OCI-LY1 (cell line): Measurements from ENCODE around the gene CAMK2D.

ENCODE experiments used
- EZH2 ChIP-seq: fragments of 200-600 bp; sonication (generic), shearing (Covaris generic); IDR thresholded peaks from 2 replicates; pipeline ENCODE4 v1.8.0; 2017; ENCODE audit warnings: borderline replicate concordance, mixed run types, mild to moderate bottlenecking, antibody characterized with exemption, low read length, moderate library complexity, mixed read lengths
- TF ChIP-seq, protein P1 (sequence below): fragments of 200-600 bp; sonication (generic), shearing (Covaris generic); IDR thresholded peaks from 2 replicates; pipeline ENCODE4 v1.5.1; 2017; ENCODE audit warnings: mild to moderate bottlenecking, antibody characterized with exemption, low read length, moderate library complexity, mixed read lengths

DNA sequence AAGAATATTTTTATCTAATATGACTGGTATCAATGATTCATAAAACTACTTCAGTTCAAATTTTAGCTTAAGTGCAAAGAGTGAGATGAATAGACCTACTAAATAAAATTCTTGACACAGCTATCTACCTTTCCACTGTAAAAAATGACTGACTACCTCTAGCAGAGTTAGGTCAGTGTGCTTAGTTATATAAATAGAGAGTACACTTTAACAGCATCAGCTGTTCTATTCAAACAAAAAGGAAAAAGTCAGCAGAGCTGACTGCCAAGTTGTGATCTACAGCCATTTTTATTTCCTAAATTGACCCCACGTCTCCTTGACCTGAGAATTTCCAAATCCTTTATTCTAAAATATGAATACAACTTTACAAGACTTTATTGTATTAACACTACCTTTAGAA, 262.4 kb downstream of the CAMK2D start:
- TF ChIP-seq, protein P1, sequence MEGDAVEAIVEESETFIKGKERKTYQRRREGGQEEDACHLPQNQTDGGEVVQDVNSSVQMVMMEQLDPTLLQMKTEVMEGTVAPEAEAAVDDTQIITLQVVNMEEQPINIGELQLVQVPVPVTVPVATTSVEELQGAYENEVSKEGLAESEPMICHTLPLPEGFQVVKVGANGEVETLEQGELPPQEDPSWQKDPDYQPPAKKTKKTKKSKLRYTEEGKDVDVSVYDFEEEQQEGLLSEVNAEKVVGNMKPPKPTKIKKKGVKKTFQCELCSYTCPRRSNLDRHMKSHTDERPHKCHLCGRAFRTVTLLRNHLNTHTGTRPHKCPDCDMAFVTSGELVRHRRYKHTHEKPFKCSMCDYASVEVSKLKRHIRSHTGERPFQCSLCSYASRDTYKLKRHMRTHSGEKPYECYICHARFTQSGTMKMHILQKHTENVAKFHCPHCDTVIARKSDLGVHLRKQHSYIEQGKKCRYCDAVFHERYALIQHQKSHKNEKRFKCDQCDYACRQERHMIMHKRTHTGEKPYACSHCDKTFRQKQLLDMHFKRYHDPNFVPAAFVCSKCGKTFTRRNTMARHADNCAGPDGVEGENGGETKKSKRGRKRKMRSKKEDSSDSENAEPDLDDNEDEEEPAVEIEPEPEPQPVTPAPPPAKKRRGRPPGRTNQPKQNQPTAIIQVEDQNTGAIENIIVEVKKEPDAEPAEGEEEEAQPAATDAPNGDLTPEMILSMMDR: no peak
- no peak for TF ChIP-seq EZH2
